ENCODE measurements around the gene METTL8.

DNA sequence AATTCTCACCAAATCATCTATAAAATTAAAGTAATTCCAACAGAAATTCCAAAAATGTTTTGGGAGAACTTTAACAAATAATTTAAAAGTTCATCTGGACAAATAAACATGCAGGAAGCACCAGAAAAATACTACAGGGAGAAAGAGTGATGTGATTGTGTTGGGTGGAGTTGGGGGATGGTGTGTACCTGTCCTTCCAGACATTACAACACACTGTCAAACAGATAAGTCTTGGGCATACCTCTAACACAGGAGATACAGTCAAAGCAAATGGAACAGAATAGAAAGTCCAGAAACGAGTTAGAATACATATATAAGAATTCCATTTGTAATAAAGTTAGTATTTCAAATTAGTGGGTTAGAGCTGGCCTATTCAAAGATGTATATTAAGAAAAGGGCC, 22.6 kb downstream of the METTL8 start:
- TF ChIP-seq EZH2 (IDR thresholded peaks at IDR 0.05) (no peak), POLR2AphosphoS5 (IDR thresholded peaks at IDR 0.05; ENCODE audit: borderline replicate concordance, low read depth, low read length) (no peak), FOXP2 (optimal IDR thresholded peaks at IDR 0.05; ENCODE audit: control extremely low read depth, extremely low read length, insufficient read depth) (no peak)

Measured in SK-N-MC (cell line).